Breast epithelium (tissue), 4 donors: ENCODE data around the gene TYRO3. TPM values are rescaled to one million over a fixed set of nuclear protein-coding genes. Genes with fewer than 3 reads are reported as not detected.
A peak's percentile ranks its signal among the peaks of the same experiment; 100 is the strongest.

ENCODE experiments used
- DNase-seq, 2 donors: peaks; one replicate each; pipeline ENCODE4 v3.0.0-alpha.2; 2019; ENCODE audit warnings: low spot score in 2 of 2
- H3K27ac ChIP-seq, 2 donors: fragments of 200-600 bp; sonication (generic) in 1 of 2; one replicate each; pipeline ENCODE4 v1.5.1; 2016 to 2019; ENCODE audit warnings: mild to moderate bottlenecking in 1 of 2
- H3K27me3 ChIP-seq, 2 donors: fragments of 200-600 bp; sonication (generic) in 1 of 2; one replicate each; pipeline versions ENCODE4 v1.5.1 to v1.6.0; 2017 to 2019; ENCODE audit warnings: control low read depth in 1 of 2, mild to moderate bottlenecking in 1 of 2
- H3K36me3 ChIP-seq: fragments of 200-600 bp; one replicate; pipeline ENCODE4 v1.5.1; 2019
- H3K4me1 ChIP-seq, 2 donors: fragments of 200-600 bp; sonication (generic); one replicate each; pipeline ENCODE4 v1.5.1; 2016 to 2019; ENCODE audit warnings: control low read depth in 1 of 2
- H3K4me3 ChIP-seq, 3 donors: fragments of 200-600 bp; sonication (generic); 1 replicate in 2 of 3; 2 replicates in 1 of 3; pipeline ENCODE4 v1.5.1; 2016 to 2019; ENCODE audit warnings: mild to moderate bottlenecking in 3 of 3, moderate library complexity in 2 of 3
- H3K9me3 ChIP-seq, 2 donors: fragments of 200-600 bp; sonication (generic) in 1 of 2; one replicate each; pipeline ENCODE4 v1.5.1; 2016 to 2019; ENCODE audit warnings: control low read depth in 1 of 2
- POLR2A ChIP-seq: fragments of 450-650 bp; IDR thresholded peaks from one replicate; pipeline ENCODE4 v1.6.1; 2016; ENCODE audit warnings: antibody characterized with exemption, mild to moderate bottlenecking, moderate library complexity
- POLR2AphosphoS5 ChIP-seq, 3 donors: sonication (generic); formaldehyde crosslinking; IDR thresholded peaks; one replicate each; pipeline ENCODE4 v1.6.1; 2017; ENCODE audit warnings: antibody characterized with exemption in 3 of 3
- intact Hi-C: fragments of 100-400 bp; cut with DNase I; formaldehyde crosslinking; loops from one replicate; pipeline ENCODE4 v1.15.1; 2023; ENCODE audit warnings: low total_unique reads
- total RNA-seq, 3 donors: library from RNA; depleted of rRNA; stranded (reverse); fragments of >200 nt; gene quantifications; one replicate each; pipeline ENCODE4 v1.1.0, GENCODE V29; 2016
- TF ChIP-seq, protein P1 (sequence below), 3 donors: fragments of 450-650 bp; IDR thresholded peaks; one replicate each; pipeline ENCODE4 v1.5.1; 2016 to 2017; ENCODE audit warnings: antibody characterized with exemption in 3 of 3, mild to moderate bottlenecking in 3 of 3, moderate library complexity in 3 of 3

The TYRO3 gene
- total RNA-seq, 3 donors from 2014 or later, result 6.9 to 36.8 (median 8.8) TPM

DNA sequence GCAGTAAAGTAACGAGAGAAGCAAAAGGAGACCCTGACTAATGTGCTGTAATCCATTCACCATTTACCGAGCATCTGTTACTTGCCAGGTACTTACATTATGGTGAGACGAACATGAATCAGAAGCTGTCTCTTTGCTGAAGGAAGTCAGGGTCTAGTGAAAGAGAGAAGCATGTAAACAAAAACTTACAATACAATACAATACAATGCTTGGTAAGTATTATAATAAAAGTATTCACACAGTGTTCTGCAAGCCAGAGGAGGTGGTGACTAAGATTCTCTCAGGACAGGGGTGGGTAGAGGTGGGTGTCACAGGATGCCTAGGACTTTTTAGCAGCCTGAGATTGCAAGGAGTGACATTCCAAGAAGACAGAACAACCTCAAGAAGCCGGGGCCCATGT lies 51.0 kb downstream of the TYRO3 start:
- Histone ChIP-seq H3K36me3 (no peaks in the 10 kb centered on the region), H3K27me3 (no peaks in the 10 kb centered on the region), H3K4me1 (no peaks in the 10 kb centered on the region), H3K27ac (no peak overlapping the region), H3K4me3 (no peak overlapping the region), H3K9me3 (no peaks in the 10 kb centered on the region)
- TF ChIP-seq, protein P1, sequence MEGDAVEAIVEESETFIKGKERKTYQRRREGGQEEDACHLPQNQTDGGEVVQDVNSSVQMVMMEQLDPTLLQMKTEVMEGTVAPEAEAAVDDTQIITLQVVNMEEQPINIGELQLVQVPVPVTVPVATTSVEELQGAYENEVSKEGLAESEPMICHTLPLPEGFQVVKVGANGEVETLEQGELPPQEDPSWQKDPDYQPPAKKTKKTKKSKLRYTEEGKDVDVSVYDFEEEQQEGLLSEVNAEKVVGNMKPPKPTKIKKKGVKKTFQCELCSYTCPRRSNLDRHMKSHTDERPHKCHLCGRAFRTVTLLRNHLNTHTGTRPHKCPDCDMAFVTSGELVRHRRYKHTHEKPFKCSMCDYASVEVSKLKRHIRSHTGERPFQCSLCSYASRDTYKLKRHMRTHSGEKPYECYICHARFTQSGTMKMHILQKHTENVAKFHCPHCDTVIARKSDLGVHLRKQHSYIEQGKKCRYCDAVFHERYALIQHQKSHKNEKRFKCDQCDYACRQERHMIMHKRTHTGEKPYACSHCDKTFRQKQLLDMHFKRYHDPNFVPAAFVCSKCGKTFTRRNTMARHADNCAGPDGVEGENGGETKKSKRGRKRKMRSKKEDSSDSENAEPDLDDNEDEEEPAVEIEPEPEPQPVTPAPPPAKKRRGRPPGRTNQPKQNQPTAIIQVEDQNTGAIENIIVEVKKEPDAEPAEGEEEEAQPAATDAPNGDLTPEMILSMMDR (IDR thresholded peaks at IDR 0.05), result no peak
- TF ChIP-seq POLR2AphosphoS5 (IDR thresholded peaks at IDR 0.05), result no peak
- TF ChIP-seq POLR2A, result no peak
- no peak for DNase-seq
- intact Hi-C loops, result no loop called here

DNA sequence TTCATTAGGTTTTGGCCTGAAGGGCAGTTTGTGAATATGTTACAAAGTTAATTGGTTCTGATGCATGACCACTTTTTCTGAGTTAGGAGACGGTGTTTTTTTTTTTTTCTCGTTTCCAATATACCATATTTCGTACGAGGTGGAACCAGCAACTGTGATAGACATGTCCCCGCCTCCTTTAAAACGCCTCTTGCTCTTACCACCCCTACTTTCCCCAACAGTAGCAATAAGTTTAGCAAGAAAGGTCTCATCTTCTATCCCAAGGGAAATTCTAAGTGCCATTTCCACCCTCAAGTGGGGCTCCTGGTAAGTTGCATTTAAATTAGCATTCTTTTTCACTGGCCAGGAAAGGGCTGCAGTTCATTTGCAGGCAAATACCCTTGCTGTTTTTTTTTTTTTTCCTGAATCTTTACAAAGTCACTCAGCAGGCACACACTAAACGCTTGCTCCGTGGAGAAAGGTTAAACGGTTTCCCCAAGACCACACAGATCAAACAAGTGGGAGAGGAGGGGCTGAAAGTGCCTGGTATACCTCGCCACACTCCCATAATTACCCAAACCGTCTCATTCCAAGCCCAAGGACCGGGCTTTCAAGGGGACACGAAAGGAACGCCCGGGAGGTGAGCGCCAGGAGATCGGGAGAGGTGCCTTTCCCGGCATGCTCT lies 61.7 kb downstream of the TYRO3 start:
- no peaks in the 10 kb centered on the region for H3K4me1 ChIP-seq
- peak overlapping the region; percentile 45 to 86 (median 68) for H3K4me3 ChIP-seq
- peak overlapping the region; percentile 96 to 97 for H3K27ac ChIP-seq
- intact Hi-C loops, result no loop called here
- TF ChIP-seq, protein P1 (IDR thresholded peaks at IDR 0.05), result no peak
- TF ChIP-seq POLR2A (no peak), POLR2AphosphoS5 (IDR thresholded peaks at IDR 0.05) (no peak)
- H3K9me3 ChIP-seq, result peaks cover 0 to 5% of the 10 kb centered on the region in 2 donors
- H3K36me3 ChIP-seq, result no peaks in the 10 kb centered on the region
- H3K27me3 ChIP-seq, result no peaks in the 10 kb centered on the region
- no peak for DNase-seq

DNA sequence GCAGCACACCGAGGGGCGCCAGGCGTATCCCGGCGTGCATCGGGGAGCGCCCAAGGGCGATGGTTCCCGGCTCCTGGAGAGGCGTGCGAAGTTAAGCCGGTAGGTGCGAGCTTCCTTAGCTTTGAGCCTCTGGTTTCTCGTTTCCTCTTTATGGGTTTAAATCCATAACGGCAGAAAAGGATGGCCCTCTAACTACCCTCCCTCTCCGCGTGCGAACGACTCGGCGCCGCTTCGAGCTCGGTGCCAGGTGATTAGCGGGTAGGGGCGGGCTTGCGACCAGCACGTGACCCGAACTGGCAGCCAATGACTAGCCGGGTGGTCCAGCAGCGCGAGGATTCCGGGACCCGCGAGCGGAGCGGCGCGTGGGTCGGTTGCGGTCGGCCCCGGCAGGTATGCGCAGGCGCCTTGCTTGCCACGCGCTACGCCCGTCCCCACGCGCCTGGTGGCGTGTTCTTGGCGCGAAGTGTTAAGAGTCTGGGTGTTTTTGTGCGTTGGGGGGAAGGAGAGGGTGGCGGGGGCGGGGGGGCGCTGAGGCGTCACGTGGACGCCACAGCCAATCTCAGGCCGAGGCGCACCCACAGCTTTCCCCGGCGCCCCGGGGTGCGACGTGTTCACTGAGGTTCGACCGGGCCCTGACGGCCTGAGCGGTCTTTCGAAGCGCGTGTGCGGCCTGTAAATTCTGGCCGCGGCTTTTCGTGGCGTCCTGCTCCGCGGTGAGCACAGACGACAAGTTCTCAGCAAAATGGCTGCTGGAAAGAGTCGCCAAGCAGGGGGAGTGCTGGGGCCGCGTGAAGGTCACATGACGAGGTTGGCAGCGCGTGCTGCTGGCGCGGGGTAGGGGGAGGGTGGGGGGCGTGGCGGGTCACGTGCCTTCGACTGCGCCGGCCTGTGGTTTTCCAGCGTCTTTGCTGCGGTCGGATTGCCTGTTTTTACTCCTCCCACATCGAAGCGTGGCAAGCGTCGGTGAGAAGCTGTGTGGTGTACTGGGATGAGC lies 62.5 kb downstream of the TYRO3 start:
- H3K9me3 ChIP-seq, result peaks cover 0 to 5% of the 10 kb centered on the region in 2 donors
- peak; percentile 79 to 81 for DNase-seq
- no peaks in the 10 kb centered on the region for H3K36me3 ChIP-seq
- no peaks in the 10 kb centered on the region for H3K4me1 ChIP-seq
- TF ChIP-seq, protein P1 (IDR thresholded peaks at IDR 0.05), result peak in 1 of 3 donors; percentile 21
- TF ChIP-seq POLR2AphosphoS5 (IDR thresholded peaks at IDR 0.05), result peak; percentile 45 to 85 (median 78)
- TF ChIP-seq POLR2A, result no peak
- intact Hi-C loops, result no loop called here
- H3K4me3 ChIP-seq, result peak overlapping the region; percentile 45 to 86 (median 68)
- H3K27ac ChIP-seq, result peak overlapping the region; percentile 96 to 97
- no peaks in the 10 kb centered on the region for H3K27me3 ChIP-seq

DNA sequence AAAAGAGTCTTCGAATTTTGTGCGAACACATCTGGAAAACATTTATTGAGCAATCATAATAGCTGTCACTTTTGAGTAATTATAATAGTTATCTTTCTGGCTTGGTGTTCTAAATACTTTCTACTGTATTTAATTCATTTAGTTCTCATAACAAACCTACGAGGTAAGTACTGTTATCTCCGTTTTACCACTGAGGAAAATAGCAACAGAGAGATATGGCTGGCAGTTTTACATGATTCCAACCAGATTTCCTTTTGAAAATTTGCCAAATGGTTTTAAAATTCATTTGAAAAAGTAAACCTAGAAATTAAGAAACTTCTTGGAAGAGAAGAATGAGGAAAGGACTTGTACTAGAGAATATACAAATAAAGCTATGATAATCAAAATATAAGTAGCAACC lies 63.9 kb downstream of the TYRO3 start:
- intact Hi-C loops, result no loop called here
- H3K27ac ChIP-seq, result no peak overlapping the region
- peaks cover 0 to 5% of the 10 kb centered on the region in 2 donors for H3K9me3 ChIP-seq
- no peaks in the 10 kb centered on the region for H3K36me3 ChIP-seq
- H3K27me3 ChIP-seq, result no peaks in the 10 kb centered on the region
- no peaks in the 10 kb centered on the region for H3K4me1 ChIP-seq
- no peak overlapping the region for H3K4me3 ChIP-seq
- DNase-seq, result no peak
- TF ChIP-seq POLR2A (no peak), POLR2AphosphoS5 (IDR thresholded peaks at IDR 0.05) (no peak)
- TF ChIP-seq, protein P1 (IDR thresholded peaks at IDR 0.05), result no peak

DNA sequence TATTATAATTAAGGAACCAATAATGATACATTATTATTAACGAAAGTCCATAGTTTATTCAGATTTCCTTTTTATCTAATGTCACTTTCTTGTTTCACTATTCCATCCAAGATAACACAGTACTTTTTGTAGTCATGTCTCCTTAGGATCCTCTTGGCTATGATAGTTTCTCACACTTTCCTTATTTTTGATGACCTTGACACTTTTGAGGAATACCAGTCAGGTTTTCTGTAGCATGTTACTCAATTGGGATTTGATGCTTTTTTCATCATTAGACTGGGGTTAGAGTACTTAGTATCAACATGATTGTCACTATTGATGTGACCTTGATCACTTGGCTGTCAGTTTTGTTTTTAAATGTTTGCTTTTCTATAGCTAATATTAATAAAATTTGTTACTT lies 68.2 kb downstream of the TYRO3 start:
- Histone ChIP-seq H3K4me3 (no peak overlapping the region), H3K4me1 (no peaks in the 10 kb centered on the region), H3K27me3 (no peaks in the 10 kb centered on the region), H3K9me3 (no peaks in the 10 kb centered on the region), H3K27ac (no peak overlapping the region), H3K36me3 (no peaks in the 10 kb centered on the region)
- TF ChIP-seq, protein P1 (IDR thresholded peaks at IDR 0.05), result no peak
- TF ChIP-seq POLR2A, result no peak
- no peak for TF ChIP-seq POLR2AphosphoS5 (IDR thresholded peaks at IDR 0.05)
- intact Hi-C loops, result no loop called here
- no peak for DNase-seq
